ENCODE results near the gene ZNF227.
"Not testable (repeated sequence)": the region's sequence is repeated elsewhere in the genome, so short reads cannot be mapped to it uniquely, and the experiment has no call there.

Gene ZNF227

DNA sequence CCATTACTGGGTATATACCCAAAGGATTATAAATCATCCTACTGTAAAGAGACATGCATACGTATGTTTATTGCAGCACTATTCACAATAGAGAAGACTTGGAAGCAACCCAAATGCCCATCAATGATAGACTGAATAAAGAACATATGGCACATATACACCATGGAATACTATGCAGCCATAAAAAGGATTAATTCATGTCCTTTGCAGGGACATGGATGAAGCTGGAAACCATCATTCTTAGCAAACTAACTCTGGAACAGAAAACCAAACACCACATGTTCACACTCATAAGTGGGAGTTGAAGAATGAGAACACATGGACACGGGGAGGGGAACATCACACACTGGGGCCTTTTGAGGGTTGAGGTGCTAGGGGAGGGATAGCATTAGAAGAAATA is 41.1 kb downstream of the ZNF227 start:
- DNase-seq = not testable (repeated sequence)

DNA sequence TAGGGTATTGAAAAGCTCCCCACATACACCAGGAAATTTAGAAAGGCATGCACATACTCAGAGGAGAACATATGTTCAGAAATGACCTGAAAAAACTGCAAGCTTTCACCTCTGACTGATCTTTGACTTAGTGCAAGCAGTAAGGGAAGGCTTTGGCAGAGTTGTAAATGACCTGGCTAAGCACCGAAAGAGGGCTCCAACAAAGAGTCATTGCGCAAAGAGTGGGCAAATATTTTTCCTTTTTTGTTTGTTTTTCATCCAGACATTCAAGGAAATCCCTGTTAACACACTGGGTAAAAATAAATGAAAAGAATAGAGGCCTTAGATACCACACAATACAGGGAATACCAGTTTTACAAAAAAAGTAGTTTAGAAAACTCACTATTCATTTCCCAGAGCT is 42.2 kb downstream of the ZNF227 start:
- no peak for DNase-seq

DNA sequence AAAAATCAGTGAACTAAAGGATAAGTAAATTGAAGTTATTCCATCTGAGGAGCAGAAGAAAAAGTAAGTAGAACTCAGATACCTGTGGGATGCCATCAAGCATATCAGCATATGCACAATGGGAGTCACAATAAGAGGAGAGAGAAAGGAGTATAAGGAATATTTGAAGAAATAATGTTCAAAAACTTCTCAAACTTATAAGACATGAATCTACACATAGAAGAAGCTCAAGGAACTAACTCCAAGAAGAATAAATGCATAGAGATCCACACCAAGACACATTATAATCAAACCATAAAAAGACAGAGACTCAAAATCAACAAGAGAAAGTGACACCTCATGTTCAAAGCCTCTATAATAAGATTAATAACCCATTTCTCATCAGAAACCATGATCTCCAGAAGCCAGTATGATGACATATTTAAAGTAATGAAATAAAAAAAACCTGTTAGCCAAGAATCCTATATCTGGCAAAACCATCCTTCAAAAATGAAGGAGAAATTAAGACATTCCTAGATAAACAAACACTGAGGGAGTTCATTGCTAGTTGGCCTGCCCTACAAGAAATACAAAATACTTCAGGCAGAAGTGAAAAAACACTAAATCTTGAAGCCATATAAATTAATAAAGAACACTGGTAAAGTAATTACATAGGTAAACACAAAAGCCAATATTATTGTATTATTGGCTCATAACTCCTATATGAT is 43.5 kb downstream of the ZNF227 start:
- no peak for DNase-seq

DNA sequence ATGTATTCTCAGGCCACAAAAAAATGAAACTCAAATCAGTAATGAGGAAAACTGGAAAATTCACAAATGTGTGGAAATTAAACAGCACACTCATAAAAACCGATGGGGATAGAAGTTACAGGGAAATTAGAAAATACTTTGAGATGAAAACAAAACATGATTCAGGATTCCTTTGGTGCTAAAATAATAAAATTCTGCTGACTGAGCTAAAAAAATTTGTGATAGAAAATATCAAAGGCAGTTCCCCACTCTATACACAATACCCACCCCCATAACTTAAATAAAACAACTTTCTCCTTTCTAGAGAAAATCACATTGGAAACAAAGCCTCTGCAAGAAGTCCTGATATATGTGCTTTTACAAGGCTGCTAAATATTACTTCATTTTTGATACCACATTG is 45.8 kb downstream of the ZNF227 start:
- DNase-seq = no peak

DNA sequence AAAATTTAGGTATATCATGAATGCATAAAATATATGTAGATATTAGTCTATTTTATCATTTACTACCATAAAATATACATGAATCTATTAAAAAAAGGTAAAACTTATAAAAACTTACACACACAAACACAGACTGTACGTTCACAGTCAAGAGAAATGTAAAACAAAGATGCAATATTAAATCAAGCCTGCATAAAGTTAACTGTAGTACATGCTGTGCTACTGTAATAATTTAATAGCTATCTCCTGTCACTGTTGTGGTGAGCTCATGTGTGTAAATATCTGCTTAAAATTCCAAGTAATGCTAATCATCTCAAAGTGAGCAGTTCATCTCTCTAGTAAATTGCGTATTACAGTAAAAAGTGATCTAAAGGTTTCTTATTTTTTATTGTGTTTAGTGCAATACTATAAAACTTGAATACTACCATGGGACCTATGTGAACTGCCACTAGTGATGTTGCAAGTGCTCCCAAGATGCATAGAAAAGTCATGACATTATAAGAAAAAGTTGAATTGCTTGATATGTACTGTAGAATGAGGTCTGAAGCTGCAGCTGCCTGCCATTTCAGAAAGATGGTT is 46.6 kb downstream of the ZNF227 start:
- no peak for DNase-seq

DNA sequence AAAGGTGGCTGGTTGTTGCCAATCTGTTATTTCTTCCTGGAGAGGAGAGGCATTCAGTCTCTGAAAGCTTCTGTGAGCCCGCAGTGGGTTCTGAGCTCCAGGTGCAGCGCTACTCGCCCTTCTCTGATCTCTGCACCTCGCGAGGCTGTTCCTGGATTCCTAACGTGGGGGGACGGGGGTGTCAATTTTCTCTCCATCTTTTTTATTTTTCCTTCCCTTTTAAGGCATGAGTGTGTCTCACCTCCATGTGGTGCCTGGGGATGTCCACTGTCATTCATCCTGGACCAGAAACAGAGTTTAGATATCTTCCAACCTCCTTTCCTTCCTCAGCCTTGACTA is 48.0 kb downstream of the ZNF227 start:
- DNase-seq = no peak

DNA sequence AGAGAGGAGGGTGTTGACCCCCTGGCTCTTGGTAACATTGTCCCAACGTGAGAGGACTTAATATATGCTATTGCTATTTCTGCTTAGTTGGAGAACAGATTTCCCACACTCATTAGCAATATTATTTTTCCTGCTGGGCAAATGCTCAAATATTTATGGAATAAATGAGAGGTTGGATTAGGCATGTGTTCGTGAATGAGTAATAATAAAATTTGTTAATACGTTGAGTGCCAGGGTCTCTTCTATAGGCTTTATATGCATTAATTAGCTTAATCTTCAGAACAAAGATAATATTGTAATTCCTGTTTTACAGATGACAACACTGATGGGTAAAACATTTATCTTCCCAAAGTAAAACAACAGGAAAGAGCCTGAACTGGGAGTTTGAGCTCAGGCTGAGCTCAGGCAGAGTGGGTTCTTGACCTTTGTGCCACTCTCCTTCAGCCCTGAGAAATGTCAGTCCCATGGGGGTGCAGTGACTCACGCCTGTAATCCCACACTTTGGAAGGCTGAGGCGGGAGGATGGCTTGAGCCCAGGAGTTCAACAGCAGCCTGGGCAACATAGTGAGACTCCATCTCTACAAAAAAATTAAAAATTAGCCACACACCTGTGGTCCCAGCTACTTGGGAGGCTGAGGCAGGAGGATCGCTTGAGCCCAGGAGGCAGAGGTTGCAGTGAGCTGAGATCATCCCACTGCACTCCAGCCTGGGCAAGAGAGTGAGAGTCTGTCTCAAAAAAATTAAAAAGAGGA is 48.5 kb downstream of the ZNF227 start:
- DNase-seq = no peak

DNA sequence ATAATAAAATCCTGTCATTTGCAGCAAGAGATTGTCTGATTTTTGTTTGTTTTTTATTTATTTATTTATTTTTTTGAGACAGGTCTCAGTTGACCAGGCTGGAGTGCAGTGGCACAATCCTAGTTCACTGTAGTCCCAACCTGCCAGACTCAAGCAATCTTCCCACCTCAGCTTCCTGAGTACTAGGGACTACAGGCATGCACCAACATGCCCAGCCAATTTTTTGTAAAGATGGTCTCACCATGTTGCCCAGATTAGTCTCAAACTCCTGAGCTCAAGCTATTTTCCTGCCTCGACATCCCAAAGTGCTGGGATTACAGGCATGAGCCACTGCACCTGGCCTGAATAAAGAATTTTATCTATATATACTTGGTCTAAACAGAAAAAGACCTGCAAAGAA is 65.0 kb downstream of the ZNF227 start:
- DNase-seq = no peak

DNA sequence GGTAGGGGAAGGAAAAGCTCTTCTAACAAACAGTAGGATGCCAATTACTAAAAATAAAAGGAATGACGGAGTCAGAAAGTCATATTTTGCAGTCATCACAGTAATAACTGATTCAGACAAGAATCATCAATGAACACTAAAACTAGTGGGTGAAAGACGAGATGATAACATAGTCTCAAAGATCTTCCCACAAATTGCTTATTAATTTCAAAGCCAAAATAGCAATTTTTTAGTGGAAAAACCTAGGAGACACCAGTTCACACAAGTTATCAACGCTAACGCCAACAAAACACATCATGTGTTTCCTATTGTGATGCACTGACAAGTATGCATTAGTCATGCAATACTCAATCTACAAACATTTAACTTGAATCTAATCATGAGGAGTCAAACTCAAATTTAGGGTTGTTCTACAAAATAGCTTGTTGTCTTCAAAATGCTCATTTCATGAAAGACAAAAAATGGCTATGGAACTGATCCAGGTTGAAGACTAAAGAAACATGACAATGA is 65.9 kb downstream of the ZNF227 start:
- DNase-seq = no peak

DNA sequence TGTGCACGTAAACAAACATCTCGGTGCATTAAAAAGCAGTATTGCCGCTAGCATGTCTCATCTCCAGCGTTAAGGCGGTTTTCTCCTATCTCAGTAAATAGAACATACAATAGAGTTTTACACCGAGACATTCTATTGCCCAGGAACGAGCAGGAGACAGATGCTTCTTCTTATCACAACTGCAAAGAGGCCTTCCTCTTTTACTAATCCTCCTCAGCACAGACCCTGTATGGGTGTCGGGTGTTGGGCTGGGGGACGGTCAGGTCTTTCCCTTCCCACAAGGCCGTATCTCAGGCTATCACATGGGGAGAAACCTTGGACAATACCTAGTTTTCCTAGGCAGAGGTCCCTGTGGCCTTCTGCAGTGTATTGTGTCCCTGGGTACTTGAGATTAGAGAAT is 68.6 kb downstream of the ZNF227 start:
- DNase-seq = no peak

DNA sequence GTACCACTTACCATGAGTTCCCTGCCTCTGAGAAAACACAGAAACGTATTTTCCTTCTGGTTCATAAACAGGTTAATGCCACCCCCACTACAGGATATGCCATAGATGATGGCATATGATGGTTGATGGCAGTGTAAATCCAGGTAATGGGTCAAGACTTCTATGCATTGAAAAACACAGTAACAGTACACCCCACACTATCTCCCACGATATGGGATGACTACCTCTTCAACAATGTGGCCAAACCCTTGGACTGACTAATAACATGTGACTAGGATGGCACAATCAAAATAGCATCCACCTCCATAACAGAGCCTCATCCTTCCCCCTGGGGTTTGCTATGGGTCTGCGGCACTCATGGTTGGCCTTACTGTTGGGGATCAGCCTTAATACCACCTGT is 70.5 kb downstream of the ZNF227 start:
- DNase-seq = no peak

DNA sequence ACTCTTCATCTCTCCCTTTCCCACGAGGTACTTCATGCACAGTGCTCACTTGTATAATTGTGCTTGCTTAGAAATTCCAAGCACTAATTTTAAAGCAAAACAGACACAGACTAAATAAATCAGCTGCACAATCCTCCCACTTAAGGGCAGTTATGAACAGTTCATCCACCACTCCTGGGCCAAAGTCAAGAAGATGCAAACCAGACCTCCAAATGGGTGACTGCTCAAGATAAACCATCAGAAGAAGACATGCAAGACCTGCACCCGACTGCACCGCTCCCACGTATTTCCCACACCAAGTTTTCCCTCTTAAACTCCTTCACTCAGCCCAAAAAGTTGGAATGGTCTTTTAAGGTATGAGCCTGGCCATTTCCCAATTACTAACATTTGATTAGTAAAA is 72.6 kb downstream of the ZNF227 start:
- DNase-seq = no peak

All from activated naive CD4-positive, alpha-beta T cell treated with anti-CD3 and anti-CD28 coated beads, Interleukin-2, amount 50 U/mL, for 16 hours (primary cell).